SK-N-SH (cell line): ENCODE results near the gene CAMKMT. TPM values are rescaled to one million over a fixed set of nuclear protein-coding genes. Genes with fewer than 3 reads are reported as not detected.

ENCODE experiments used
- CTCF ChIA-PET: fragments of 300-600, 350-600 bp; formaldehyde crosslinking; extraction: SDS; loops from one replicate; lab custom pipeline; 2021; lab: Yijun Ruan, JAX
- POLR2A ChIA-PET: fragments of 350-600 bp; sonication (Branson Sonifier 250); formaldehyde crosslinking; extraction: SDS; loops from one replicate; lab custom pipeline; 2020; ENCODE audit warnings: antibody characterized with exemption, inconsistent platforms; lab: Yijun Ruan, JAX
- DNase-seq: peaks from one replicate; pipeline ENCODE4 v3.0.0; 2012
- H2AFZ ChIP-seq: fragments of 200-600 bp; sonication (generic); 2 replicates; pipeline ENCODE4 v1.8.1; 2016; ENCODE audit warnings: antibody characterized with exemption, mild to moderate bottlenecking, low read depth
- H3F3A ChIP-seq: fragments of 200-600 bp; sonication (generic); replicated peaks from 2 replicates; pipeline ENCODE3; 2016; ENCODE audit warnings: antibody characterized with exemption, mild to moderate bottlenecking; ENCODE audit not compliant: insufficient read depth
- H3K27ac ChIP-seq, 2 experiments: fragments of 200-500 bp in 1 of 2; fragments of 200-600 bp in 1 of 2; sonication (Bioruptor generic) in 1 of 2; sonication (generic), shearing (Covaris generic) in 1 of 2; 2 replicates each; pipeline versions ENCODE4 v1.5.1 to v1.6.1; 2014 to 2016; ENCODE audit warnings: low read depth in 2 of 2, inconsistent platforms in 1 of 2, low read length in 1 of 2, mild to moderate bottlenecking in 1 of 2, mixed read lengths in 1 of 2
- H3K27me3 ChIP-seq: fragments of 200-600 bp; sonication (generic), shearing (Covaris generic); 2 replicates; pipeline ENCODE4 v1.6.1; 2016; ENCODE audit warnings: mixed run types; ENCODE audit not compliant: insufficient read depth
- H3K36me3 ChIP-seq, 2 experiments: fragments of 200-500 bp in 1 of 2; fragments of 200-600 bp in 1 of 2; sonication (Bioruptor generic) in 1 of 2; sonication (generic) in 1 of 2; replicated peaks in 1 of 2; 2 replicates each; pipeline versions ENCODE3 to v1.5.1; 2014 to 2016; ENCODE audit warnings: low read length in 1 of 2, mild to moderate bottlenecking in 1 of 2; ENCODE audit not compliant: insufficient read depth in 2 of 2, control insufficient read depth in 1 of 2
- H3K4me1 ChIP-seq, 2 experiments: fragments of 200-500 bp in 1 of 2; fragments of 200-600 bp in 1 of 2; sonication (Bioruptor generic) in 1 of 2; sonication (generic), shearing (Covaris generic) in 1 of 2; 2 replicates each; pipeline versions ENCODE4 v1.5.1 to v1.6.1; 2014 to 2016; ENCODE audit warnings: low read depth in 1 of 2, low read length in 1 of 2, mixed run types in 1 of 2; ENCODE audit not compliant: insufficient read depth in 2 of 2, control insufficient read depth in 1 of 2
- H3K4me2 ChIP-seq: fragments of 200-600 bp; sonication (generic), shearing (Covaris generic); 2 replicates; pipeline ENCODE4 v1.6.1; 2017; ENCODE audit warnings: mixed run types
- H3K4me3 ChIP-seq, 2 experiments: fragments of 200-500 bp in 1 of 2; fragments of 200-600 bp in 1 of 2; sonication (Bioruptor generic) in 1 of 2; sonication (generic), shearing (Covaris generic) in 1 of 2; 2 replicates each; pipeline versions ENCODE4 v1.5.1 to v1.8.1; 2014 to 2016; ENCODE audit warnings: low read depth in 2 of 2, inconsistent platforms in 1 of 2, low read length in 1 of 2, mild to moderate bottlenecking in 1 of 2, mixed read lengths in 1 of 2, moderate library complexity in 1 of 2
- H3K79me2 ChIP-seq: fragments of 200-600 bp; sonication (generic); 2 replicates; pipeline ENCODE4 v1.8.1; 2017; ENCODE audit warnings: mild to moderate bottlenecking; ENCODE audit not compliant: insufficient read depth
- H3K9ac ChIP-seq: fragments of 200-600 bp; sonication (generic); 2 replicates; pipeline ENCODE4 v1.6.1; 2017; ENCODE audit warnings: mixed run types
- H3K9me2 ChIP-seq: fragments of 200-600 bp; sonication (generic); 2 replicates; pipeline ENCODE4 v1.6.1; 2017; ENCODE audit warnings: mixed run types
- H3K9me3 ChIP-seq: fragments of 200-600 bp; sonication (generic); 2 replicates; pipeline ENCODE4 v1.6.1; 2017; ENCODE audit warnings: mixed run types, mild to moderate bottlenecking, moderate library complexity
- H4K20me1 ChIP-seq: fragments of 200-600 bp; sonication (generic); 2 replicates; pipeline ENCODE4 v1.6.1; 2017; ENCODE audit warnings: mild to moderate bottlenecking, mixed run types; ENCODE audit not compliant: insufficient read depth
- ELF1 ChIP-seq: IDR thresholded peaks from 2 replicates; pipeline ENCODE4 v1.4.0; 2012
- EZH2phosphoT487 ChIP-seq: fragments of 200-600 bp; sonication (generic); IDR thresholded peaks from 2 replicates; pipeline ENCODE4 v1.6.1; 2017; ENCODE audit warnings: low read depth, mixed run types, mild to moderate bottlenecking, antibody characterized with exemption, moderate library complexity, borderline replicate concordance
- FOSL2 ChIP-seq: IDR thresholded peaks from 2 replicates; pipeline ENCODE4 v1.4.0; 2012; ENCODE audit warnings: low read depth, mild to moderate bottlenecking, moderate library complexity, borderline replicate concordance
- FOXM1 ChIP-seq: IDR thresholded peaks from 2 replicates; pipeline ENCODE4 v1.4.0; 2012; ENCODE audit warnings: low read depth, mild to moderate bottlenecking
- JUND ChIP-seq: IDR thresholded peaks from 2 replicates; pipeline ENCODE4 v1.4.0; 2012
- NFIC ChIP-seq: IDR thresholded peaks from 2 replicates; pipeline ENCODE4 v1.4.0; 2012; ENCODE audit warnings: borderline replicate concordance
- NRF1 ChIP-seq: IDR thresholded peaks from 2 replicates; pipeline ENCODE4 v1.6.1; 2012; ENCODE audit warnings: low read depth, mild to moderate bottlenecking, low read length
- POLR2AphosphoS5 ChIP-seq: IDR thresholded peaks from 2 replicates; pipeline ENCODE4 v1.6.1; 2012; ENCODE audit warnings: low read depth, low read length
- REST ChIP-seq: IDR thresholded peaks from 2 replicates; pipeline ENCODE4 v1.6.1; 2012; ENCODE audit warnings: mild to moderate bottlenecking, low read depth, low read length, moderate library complexity
- TCF12 ChIP-seq: IDR thresholded peaks from 2 replicates; pipeline ENCODE4 v1.4.0; 2012
- WGBS: methylation state at CpG from one replicate; pipeline ENCODE4 v1.1.6; 2017; ENCODE audit warnings: low lambda C conversion rate; 5-methylcytosine and 5-hydroxymethylcytosine counted together
- polyA plus RNA-seq, 3 experiments: library from polyadenylated mRNA; depleted of rRNA; stranded (reverse); fragments of >200 nt; gene quantifications; 2 replicates each; pipeline ENCODE4 v1.2.3, GENCODE V29; 2012
- TF ChIP-seq, protein P1 (sequence below): IDR thresholded peaks from 2 replicates; pipeline ENCODE4 v1.4.0; 2012; ENCODE audit warnings: low read depth, borderline replicate concordance
- TF ChIP-seq, protein P2 (sequence below): fragments of 150-350 bp; IDR thresholded peaks from 2 replicates; pipeline ENCODE4 v1.6.1; 2017; ENCODE audit warnings: antibody characterized with exemption, low read length, low read depth, borderline replicate concordance

The CAMKMT gene
- polyA plus RNA-seq, 1 of the 3 experiments (the other 2 are of a cell fraction): 5.9 TPM

GRCh38 chr2:44324971-44325426 is 36.7 kb upstream of the CAMKMT start:
- Histone ChIP-seq H3K27ac (peak overlapping the region in 1 of 2 experiments; percentile 12; a peak in 1 of 4 replicates), H4K20me1 (no peaks in the 10 kb centered on the region), H3K9me3 (no peaks in the 10 kb centered on the region), H3K4me1 (peaks cover 0 to 3% of the 10 kb centered on the region in 2 experiments; a peak in 1 of 4 replicates), H3K9ac (no peak overlapping the region), H3K4me3 (no peak overlapping the region), H2AFZ (no peak overlapping the region), H3K4me2 (peak overlapping the region; percentile 36; the same call in 1 of the 2 replicates), H3K79me2 (no peaks in the 10 kb centered on the region), H3F3A (peaks cover 8% of the 10 kb centered on the region), H3K27me3 (no peaks in the 10 kb centered on the region), H3K36me3 (peaks cover 68 to 71% of the 10 kb centered on the region in 2 experiments), H3K9me2 (no peaks in the 10 kb centered on the region)
- ChIA-PET POLR2A (no interaction called here), CTCF (interaction anchor here (1.1 to 1.9 kb wide), 3 partner anchors 12 to 281 kb away, joined by 3 to 6 read pairs (median 5); no protein-coding TSS in a partner anchor)
- DNase-seq: no peak
- no peak for TF ChIP-seq EZH2phosphoT487
- peak; percentile 43; the same call in 1 of the 2 replicates for TF ChIP-seq FOSL2
- peak; percentile 47; the same call in 1 of the 2 replicates for TF ChIP-seq NFIC
- TF ChIP-seq JUND: peak; percentile 36; the same call in 1 of the 2 replicates
- no peak for TF ChIP-seq POLR2AphosphoS5
- TF ChIP-seq FOXM1: no peak
- TF ChIP-seq, protein P1, sequence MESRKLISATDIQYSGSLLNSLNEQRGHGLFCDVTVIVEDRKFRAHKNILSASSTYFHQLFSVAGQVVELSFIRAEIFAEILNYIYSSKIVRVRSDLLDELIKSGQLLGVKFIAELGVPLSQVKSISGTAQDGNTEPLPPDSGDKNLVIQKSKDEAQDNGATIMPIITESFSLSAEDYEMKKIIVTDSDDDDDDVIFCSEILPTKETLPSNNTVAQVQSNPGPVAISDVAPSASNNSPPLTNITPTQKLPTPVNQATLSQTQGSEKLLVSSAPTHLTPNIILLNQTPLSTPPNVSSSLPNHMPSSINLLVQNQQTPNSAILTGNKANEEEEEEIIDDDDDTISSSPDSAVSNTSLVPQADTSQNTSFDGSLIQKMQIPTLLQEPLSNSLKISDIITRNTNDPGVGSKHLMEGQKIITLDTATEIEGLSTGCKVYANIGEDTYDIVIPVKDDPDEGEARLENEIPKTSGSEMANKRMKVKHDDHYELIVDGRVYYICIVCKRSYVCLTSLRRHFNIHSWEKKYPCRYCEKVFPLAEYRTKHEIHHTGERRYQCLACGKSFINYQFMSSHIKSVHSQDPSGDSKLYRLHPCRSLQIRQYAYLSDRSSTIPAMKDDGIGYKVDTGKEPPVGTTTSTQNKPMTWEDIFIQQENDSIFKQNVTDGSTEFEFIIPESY: no peak
- 0 out of 2 replicates have a peak, but pooled peaks have one; percentile 10 for TF ChIP-seq TCF12
- no peak for TF ChIP-seq REST
- TF ChIP-seq, protein P2, sequence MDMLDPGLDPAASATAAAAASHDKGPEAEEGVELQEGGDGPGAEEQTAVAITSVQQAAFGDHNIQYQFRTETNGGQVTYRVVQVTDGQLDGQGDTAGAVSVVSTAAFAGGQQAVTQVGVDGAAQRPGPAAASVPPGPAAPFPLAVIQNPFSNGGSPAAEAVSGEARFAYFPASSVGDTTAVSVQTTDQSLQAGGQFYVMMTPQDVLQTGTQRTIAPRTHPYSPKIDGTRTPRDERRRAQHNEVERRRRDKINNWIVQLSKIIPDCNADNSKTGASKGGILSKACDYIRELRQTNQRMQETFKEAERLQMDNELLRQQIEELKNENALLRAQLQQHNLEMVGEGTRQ: no peak
- no peak for TF ChIP-seq NRF1
- TF ChIP-seq ELF1: no peak
- WGBS: 100% methylated on average over 1 of the region's 1 CpG
